ENCODE results near the gene KCNK4.

DNA sequence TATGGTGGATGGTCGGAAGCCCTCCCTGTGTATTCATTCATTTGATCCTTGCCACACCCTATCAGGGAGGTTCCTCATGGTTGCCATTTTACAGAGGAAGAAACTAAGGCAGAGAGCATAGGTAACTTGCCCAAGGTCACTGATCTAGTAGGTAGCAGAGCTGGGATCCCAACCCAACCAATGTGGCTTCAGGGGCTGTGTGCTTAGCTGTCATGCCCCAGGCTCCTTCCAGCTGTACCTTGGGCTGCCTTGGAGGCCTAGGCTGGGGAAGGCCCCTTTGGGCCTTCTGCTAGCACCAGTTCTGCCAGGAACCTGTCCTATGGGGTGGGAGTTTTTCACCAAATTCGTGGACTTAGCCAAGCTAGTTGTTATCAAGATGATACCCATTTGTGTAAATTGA lies 15.3 kb upstream of the KCNK4 start:
- TF ChIP-seq, protein P1, sequence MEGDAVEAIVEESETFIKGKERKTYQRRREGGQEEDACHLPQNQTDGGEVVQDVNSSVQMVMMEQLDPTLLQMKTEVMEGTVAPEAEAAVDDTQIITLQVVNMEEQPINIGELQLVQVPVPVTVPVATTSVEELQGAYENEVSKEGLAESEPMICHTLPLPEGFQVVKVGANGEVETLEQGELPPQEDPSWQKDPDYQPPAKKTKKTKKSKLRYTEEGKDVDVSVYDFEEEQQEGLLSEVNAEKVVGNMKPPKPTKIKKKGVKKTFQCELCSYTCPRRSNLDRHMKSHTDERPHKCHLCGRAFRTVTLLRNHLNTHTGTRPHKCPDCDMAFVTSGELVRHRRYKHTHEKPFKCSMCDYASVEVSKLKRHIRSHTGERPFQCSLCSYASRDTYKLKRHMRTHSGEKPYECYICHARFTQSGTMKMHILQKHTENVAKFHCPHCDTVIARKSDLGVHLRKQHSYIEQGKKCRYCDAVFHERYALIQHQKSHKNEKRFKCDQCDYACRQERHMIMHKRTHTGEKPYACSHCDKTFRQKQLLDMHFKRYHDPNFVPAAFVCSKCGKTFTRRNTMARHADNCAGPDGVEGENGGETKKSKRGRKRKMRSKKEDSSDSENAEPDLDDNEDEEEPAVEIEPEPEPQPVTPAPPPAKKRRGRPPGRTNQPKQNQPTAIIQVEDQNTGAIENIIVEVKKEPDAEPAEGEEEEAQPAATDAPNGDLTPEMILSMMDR (optimal IDR thresholded peaks at IDR 0.05 in 1 of 3, IDR thresholded peaks at IDR 0.05 in 1 of 3, conservative IDR thresholded peaks at IDR 0.05 in 1 of 3; ENCODE audit: extremely low read depth in 1 of 3, insufficient read depth in 2 of 3, low read length in 3 of 3) = no peak
- TF ChIP-seq EZH2 (IDR thresholded peaks at IDR 0.05; ENCODE audit: low read length) = no peak
